ENCODE results near the gene TSPAN11.
"Not testable (repeated sequence)": the region's sequence is repeated elsewhere in the genome, so short reads cannot be mapped to it uniquely, and the experiment has no call there.

TSPAN11 gene, protein sequence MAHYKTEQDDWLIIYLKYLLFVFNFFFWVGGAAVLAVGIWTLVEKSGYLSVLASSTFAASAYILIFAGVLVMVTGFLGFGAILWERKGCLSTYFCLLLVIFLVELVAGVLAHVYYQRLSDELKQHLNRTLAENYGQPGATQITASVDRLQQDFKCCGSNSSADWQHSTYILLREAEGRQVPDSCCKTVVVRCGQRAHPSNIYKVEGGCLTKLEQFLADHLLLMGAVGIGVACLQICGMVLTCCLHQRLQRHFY

DNA sequence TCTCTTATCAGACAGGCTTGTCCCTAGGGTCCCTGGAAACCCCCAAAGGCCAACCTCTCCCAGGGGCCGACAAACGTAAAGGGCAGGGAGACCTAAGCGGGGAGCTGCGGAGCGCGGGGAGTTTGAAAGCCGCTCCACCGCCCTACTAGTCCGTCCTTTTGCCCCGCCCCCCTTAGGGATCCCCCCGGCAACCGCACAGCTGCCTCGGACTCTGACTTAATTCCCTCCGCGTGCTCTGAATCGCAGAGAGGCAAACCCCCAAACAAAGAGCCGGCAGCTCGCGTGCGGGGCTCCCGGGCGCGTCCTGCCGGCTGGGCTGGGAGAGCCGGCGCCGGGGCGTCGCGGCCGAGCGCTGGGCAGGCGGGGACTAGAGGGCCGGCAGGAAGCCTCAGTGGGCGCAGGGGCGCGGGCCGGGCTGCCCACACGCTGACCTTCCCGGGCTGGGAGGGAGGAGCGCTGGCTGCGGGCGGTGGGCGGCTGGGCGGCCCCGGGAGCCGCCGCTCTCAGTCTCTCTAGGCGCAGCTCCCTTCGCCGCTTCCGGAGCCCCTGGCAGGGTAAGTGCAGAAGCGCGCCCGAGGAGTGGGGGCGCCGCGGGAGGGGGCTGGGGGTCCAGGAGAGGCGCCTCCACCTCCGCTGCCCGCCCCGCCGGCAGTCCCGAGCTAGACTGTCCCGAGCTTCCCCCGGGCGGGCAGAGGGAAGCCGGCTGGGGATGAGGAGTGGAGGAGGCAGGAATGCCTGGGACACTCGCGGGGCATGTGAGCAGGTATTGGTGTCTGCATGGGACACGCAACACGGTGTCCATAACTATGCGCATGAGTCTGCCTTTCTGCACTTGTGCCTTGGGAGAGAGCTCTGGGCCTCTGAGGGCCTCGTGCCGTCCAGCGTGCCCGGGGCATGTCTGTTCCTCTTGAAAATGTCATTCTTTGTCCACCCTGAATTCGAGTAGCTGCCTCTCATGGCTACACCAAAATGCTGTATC lies at the start of gene TSPAN11:
TSPAN11 (plus strand) TSS at position 506 of the 979 bp plus-strand sequence. CDS start 27,244 bp downstream, outside the sequence.
- Histone ChIP-seq H3K9ac (ENCODE audit: low read length) (peak within 1 kb of the TSS; percentile 17), H3K36me3 (ENCODE audit: control insufficient read depth, insufficient read depth, low read length) (no peaks in the 10 kb centered on the region), H3K4me1 (ENCODE audit: control insufficient read depth, insufficient read depth, low read length) (no peaks in the 10 kb centered on the region), H3K9me3 (ENCODE audit: control insufficient read depth, low read length) (no peaks in the 10 kb centered on the region), H3K27me3 (ENCODE audit: control insufficient read depth, insufficient read depth, low read length) (peaks cover 31% of the 10 kb centered on the region), H3K4me3 (ENCODE audit: low read length) (no peak within 1 kb of the TSS)

DNA sequence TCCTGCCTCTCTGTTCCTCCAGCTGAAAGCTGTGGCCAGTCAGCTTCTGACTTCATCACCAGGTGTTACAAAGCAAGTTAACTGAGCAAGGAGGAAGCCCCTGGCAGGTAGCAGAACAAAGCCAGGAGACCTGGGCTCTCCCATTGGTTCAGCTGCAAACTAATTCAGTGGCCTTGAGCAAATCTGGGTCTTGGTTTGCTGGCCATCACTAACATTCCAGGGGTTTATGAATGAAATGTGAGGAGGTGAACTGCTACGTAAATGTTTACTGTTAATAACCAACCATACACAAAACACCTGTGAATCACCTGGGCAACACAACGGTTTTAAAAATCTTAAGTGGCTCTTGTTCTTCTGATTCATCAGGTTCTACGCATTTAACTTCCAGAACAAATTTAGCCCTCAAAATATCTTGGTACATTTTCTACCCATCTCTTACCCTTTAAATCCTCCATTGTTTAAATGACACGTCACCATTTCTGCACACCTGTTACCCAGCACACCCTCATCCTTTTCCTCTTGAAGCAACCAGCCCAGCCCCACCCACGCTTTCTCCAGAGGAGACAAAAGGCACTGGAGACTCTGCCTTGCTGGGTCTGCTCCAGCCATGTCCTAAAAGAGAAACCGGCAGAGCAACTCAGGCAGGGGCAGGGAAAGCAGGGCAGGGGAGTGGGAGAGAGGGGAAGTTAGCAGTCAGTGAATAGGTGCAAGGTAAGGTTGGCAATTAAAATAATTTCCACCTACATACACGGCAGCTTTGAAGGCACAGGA lies 49.3 kb upstream of the TSPAN11 start:
- Histone ChIP-seq H3K9ac (ENCODE audit: low read length) (no peak overlapping the region), H3K36me3 (ENCODE audit: control insufficient read depth, insufficient read depth, low read length) (no peaks in the 10 kb centered on the region), H3K27me3 (ENCODE audit: control insufficient read depth, insufficient read depth, low read length) (peaks cover 3% of the 10 kb centered on the region)

DNA sequence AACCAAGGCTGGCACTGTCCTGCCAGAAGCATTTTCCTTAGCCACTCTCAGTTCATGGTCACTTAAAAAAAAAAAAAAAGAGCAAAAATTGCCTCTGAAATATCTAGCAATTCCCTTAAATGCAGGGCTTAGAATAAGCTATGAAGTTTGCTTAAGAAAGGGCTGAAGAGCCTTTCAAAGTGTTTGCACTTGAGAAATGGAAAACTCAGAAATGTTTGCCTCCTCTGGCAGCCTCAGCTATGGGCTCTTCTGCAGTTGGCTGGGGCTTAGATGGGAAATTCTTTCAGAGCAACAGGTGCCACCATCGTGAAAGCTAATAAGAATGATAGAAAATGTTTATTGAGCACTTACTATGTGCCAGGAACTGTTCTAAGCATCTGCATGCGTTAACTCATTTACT lies 48.5 kb upstream of the TSPAN11 start:
- Histone ChIP-seq H3K9ac (ENCODE audit: low read length) (no peak overlapping the region), H3K27me3 (ENCODE audit: control insufficient read depth, insufficient read depth, low read length) (peaks cover 3% of the 10 kb centered on the region), H3K36me3 (ENCODE audit: control insufficient read depth, insufficient read depth, low read length) (no peaks in the 10 kb centered on the region), H3K9me3 (ENCODE audit: control insufficient read depth, low read length) (no peaks in the 10 kb centered on the region), H3K4me1 (ENCODE audit: control insufficient read depth, insufficient read depth, low read length) (no peaks in the 10 kb centered on the region), H3K4me3 (ENCODE audit: low read length) (no peak overlapping the region)

More for the DNA sequence above, 49.3 kb upstream of the TSPAN11 start:
- Histone ChIP-seq H3K9me3 (ENCODE audit: control insufficient read depth, low read length) (no peaks in the 10 kb centered on the region), H3K4me3 (ENCODE audit: low read length) (no peak overlapping the region), H3K4me1 (ENCODE audit: control insufficient read depth, insufficient read depth, low read length) (no peaks in the 10 kb centered on the region)

DNA sequence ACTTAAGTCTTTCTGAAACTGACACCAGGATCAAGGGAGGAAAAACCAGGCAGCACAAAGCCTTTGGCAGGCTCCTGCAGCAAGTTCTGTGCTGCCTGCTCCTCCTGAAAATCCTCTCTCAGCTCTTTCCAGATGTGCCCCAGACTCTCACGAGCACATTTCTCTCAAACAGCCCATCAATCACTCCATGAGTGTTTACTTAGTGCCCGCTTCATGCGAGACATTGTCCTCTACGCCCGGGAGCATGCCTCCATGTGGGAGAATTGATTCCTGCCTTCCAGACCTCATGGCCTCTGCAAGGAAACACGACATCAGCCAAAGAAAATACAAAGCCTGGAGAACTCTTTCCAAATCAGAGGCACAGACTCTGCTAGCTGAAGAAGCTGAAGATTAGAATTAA lies 46.5 kb upstream of the TSPAN11 start:
- Histone ChIP-seq H3K36me3 (ENCODE audit: control insufficient read depth, insufficient read depth, low read length) (no peaks in the 10 kb centered on the region), H3K9me3 (ENCODE audit: control insufficient read depth, low read length) (no peaks in the 10 kb centered on the region), H3K9ac (ENCODE audit: low read length) (no peak overlapping the region), H3K4me3 (ENCODE audit: low read length) (no peak overlapping the region), H3K4me1 (ENCODE audit: control insufficient read depth, insufficient read depth, low read length) (no peaks in the 10 kb centered on the region), H3K27me3 (ENCODE audit: control insufficient read depth, insufficient read depth, low read length) (peaks cover 3% of the 10 kb centered on the region)

DNA sequence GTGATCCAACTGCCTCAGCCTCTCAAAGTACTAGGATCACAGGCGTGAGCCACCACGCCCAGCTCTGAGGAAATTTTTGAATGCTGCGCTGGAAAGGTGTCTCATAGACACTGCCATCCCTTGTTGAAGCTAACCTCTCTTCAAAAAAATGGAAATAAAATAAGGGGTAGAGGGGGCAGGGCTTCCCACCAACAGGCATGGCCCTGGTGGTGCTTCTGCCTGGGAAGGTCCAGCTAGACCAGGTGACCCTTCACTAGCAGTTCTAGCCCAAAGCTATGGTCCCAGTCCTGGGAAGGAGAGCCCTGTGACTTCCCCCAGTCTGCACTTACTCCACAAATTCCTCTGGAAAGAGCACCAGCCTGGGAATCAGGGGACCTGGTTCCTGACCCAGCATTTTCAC lies 45.7 kb upstream of the TSPAN11 start:
- Histone ChIP-seq H3K9me3 (ENCODE audit: control insufficient read depth, low read length) (no peaks in the 10 kb centered on the region), H3K36me3 (ENCODE audit: control insufficient read depth, insufficient read depth, low read length) (no peaks in the 10 kb centered on the region), H3K4me1 (ENCODE audit: control insufficient read depth, insufficient read depth, low read length) (no peaks in the 10 kb centered on the region), H3K4me3 (ENCODE audit: low read length) (no peak overlapping the region), H3K27me3 (ENCODE audit: control insufficient read depth, insufficient read depth, low read length) (peaks cover 3% of the 10 kb centered on the region), H3K9ac (ENCODE audit: low read length) (no peak overlapping the region)

DNA sequence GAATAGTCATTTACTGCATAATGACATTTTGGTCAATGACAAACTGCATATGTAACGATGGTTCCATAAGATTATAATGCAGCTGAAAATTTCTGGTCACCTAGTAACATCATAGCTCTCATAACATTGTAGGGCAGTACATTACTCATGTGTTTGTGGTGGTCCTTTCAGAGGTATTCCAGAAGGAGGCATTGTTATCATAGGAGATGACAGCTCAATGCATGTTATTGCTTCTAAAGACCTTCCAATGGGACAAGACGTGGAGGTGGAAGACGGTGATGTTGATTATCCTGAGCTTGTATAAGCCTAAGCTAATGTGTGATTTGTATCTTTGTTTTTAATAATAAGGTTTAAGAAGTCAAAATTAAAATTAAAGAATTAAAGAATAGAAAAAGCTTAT lies 43.8 kb upstream of the TSPAN11 start:
- Histone ChIP-seq H3K27me3 (ENCODE audit: control insufficient read depth, insufficient read depth, low read length) (peaks cover under 1% of the 10 kb centered on the region), H3K9me3 (ENCODE audit: control insufficient read depth, low read length) (no peaks in the 10 kb centered on the region), H3K36me3 (ENCODE audit: control insufficient read depth, insufficient read depth, low read length) (no peaks in the 10 kb centered on the region), H3K4me1 (ENCODE audit: control insufficient read depth, insufficient read depth, low read length) (no peaks in the 10 kb centered on the region), H3K4me3 (ENCODE audit: low read length) (no peak overlapping the region), H3K9ac (ENCODE audit: low read length) (no peak overlapping the region)

DNA sequence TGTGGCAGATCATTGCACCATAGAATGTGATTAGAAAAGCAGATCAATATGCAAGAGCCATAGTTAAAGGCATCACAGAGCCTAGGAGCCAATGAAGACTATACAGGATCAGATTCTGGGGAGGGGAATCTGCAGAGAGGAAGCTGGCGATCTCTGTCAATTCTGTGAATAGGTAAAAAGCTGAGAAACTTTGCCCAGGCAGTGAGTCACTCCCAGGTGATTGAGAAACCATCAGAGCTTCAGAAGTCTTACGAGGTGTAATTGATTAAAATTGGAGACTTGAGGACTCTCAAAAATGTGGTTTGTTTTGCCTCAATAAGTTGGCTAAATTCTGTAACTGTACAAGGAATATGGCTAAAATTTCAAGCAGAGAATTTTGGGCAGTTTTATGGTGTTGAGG lies 41.7 kb upstream of the TSPAN11 start:
- no peaks in the 10 kb centered on the region for H3K27me3 ChIP-seq (ENCODE audit: control insufficient read depth, insufficient read depth, low read length)
- H3K36me3 ChIP-seq (ENCODE audit: control insufficient read depth, insufficient read depth, low read length): no peaks in the 10 kb centered on the region
- H3K4me3 ChIP-seq (ENCODE audit: low read length): no peak overlapping the region
- H3K4me1 ChIP-seq (ENCODE audit: control insufficient read depth, insufficient read depth, low read length): no peaks in the 10 kb centered on the region
- H3K9ac ChIP-seq (ENCODE audit: low read length): no peak overlapping the region
- no peaks in the 10 kb centered on the region for H3K9me3 ChIP-seq (ENCODE audit: control insufficient read depth, low read length)

DNA sequence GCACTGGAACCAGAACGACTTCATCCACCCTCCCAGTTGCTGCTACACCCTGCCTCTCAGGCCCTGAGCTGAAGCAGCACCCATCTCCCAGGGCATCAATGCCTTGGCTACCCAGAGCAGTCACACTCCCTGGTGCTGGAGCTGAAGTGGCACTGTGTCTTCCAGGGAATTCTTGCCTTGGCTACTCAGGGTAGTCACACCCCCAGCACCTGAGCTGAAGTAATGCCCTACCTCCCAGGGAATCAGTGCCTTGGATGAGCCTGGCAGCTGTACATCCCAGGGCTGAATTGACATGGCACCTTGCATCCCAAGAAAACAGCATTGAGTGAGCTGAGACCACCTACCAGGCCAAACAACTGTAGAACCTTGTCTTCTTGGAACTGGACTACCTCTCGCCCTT lies 41.2 kb upstream of the TSPAN11 start:
- no peaks in the 10 kb centered on the region for H3K4me1 ChIP-seq (ENCODE audit: control insufficient read depth, insufficient read depth, low read length)
- H3K27me3 ChIP-seq (ENCODE audit: control insufficient read depth, insufficient read depth, low read length): no peaks in the 10 kb centered on the region
- H3K9ac ChIP-seq (ENCODE audit: low read length): no peak overlapping the region
- no peak overlapping the region for H3K4me3 ChIP-seq (ENCODE audit: low read length)
- no peaks in the 10 kb centered on the region for H3K9me3 ChIP-seq (ENCODE audit: control insufficient read depth, low read length)
- H3K36me3 ChIP-seq (ENCODE audit: control insufficient read depth, insufficient read depth, low read length): no peaks in the 10 kb centered on the region

DNA sequence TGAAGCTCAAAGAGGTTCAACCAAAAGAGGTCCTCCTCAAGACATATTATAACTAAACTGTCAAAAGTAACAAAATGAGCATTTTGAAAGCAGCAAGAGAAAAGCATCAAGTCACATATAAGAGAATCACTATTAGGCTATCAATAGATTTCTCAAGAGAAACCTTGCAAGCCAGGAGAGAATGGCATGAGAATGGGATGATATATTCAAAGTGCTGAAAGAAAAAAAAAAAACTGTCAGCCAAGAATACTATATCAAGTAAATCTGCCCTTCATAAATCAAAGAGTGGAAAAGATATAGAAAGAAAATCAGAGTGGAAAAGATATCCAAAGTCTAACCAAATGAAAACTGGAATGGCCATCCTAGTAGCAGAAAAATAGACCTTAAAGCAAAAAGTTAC lies 39.3 kb upstream of the TSPAN11 start:
- Histone ChIP-seq H3K27me3 (ENCODE audit: control insufficient read depth, insufficient read depth, low read length) (no peaks in the 10 kb centered on the region), H3K4me3 (ENCODE audit: low read length) (no peak overlapping the region), H3K9me3 (ENCODE audit: control insufficient read depth, low read length) (no peaks in the 10 kb centered on the region), H3K4me1 (ENCODE audit: control insufficient read depth, insufficient read depth, low read length) (no peaks in the 10 kb centered on the region), H3K9ac (ENCODE audit: low read length) (no peak overlapping the region), H3K36me3 (ENCODE audit: control insufficient read depth, insufficient read depth, low read length) (no peaks in the 10 kb centered on the region)

DNA sequence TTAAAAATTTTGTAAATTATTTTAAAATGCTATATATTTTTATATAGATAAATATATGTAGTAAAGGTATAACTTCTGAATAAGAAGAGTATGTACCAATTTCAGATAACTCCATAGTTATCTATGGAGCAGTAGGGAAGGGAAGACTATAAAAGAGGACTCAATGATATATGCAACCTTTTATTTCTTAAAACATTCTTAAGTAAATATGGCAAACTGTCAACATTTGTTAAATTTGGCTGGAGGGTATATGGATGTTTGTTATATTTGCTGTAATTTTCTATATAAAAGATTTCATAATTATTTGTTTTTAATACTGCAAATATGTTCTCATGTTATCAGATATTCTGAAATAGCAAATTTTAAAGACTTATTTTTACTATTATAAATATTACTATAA lies 38.3 kb upstream of the TSPAN11 start:
- H3K9me3 ChIP-seq (ENCODE audit: control insufficient read depth, low read length): no peaks in the 10 kb centered on the region
- H3K27me3 ChIP-seq (ENCODE audit: control insufficient read depth, insufficient read depth, low read length): no peaks in the 10 kb centered on the region
- no peaks in the 10 kb centered on the region for H3K4me1 ChIP-seq (ENCODE audit: control insufficient read depth, insufficient read depth, low read length)
- H3K4me3 ChIP-seq (ENCODE audit: low read length): no peak overlapping the region
- no peaks in the 10 kb centered on the region for H3K36me3 ChIP-seq (ENCODE audit: control insufficient read depth, insufficient read depth, low read length)
- H3K9ac ChIP-seq (ENCODE audit: low read length): no peak overlapping the region

DNA sequence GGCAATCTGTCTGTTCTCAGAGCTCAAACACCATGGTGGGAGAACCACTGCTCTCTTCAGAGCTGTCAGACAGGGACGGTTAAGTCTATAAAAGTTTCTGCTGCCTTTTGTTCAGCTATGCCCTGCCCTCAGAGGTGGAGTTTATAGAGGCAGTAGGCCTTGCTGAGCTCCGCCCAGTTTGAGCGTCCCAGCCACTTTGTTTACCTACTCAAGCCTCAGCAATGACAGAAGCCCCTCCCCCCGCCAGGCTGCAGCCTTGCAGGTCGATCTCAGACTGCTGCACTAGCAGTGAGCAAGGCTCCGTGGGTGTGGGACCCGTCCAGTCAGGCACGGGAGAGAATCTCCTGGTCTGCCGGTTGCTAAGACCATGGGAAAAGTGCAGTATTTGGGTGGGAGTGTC lies 32.0 kb upstream of the TSPAN11 start:
- not testable (repeated sequence) for H3K36me3 ChIP-seq (ENCODE audit: control insufficient read depth, insufficient read depth, low read length); H3K9me3 ChIP-seq (ENCODE audit: control insufficient read depth, low read length); H3K9ac ChIP-seq (ENCODE audit: low read length); H3K4me3 ChIP-seq (ENCODE audit: low read length); H3K27me3 ChIP-seq (ENCODE audit: control insufficient read depth, insufficient read depth, low read length); H3K4me1 ChIP-seq (ENCODE audit: control insufficient read depth, insufficient read depth, low read length)

DNA sequence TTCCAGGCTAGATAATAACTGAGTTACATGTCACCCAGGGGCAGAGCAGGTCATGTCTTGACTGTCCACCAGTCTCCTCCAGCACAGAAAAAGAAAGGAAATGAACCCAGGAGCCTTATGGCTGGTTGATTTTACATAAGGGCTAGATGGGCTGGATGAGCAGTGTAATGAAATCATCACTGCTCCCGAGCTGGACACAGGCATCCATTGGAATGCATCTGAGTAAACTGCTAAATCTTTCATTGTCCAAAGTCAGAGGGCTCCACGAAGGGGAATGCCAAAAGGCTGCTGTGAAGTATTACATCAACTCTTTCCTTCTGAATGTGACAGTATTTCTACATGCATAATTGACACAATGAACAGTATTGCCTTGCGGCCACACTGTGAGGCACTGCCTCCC lies 30.1 kb upstream of the TSPAN11 start:
- Histone ChIP-seq H3K9me3 (ENCODE audit: control insufficient read depth, low read length) (no peaks in the 10 kb centered on the region), H3K4me3 (ENCODE audit: low read length) (no peak overlapping the region), H3K4me1 (ENCODE audit: control insufficient read depth, insufficient read depth, low read length) (no peaks in the 10 kb centered on the region), H3K27me3 (ENCODE audit: control insufficient read depth, insufficient read depth, low read length) (no peaks in the 10 kb centered on the region), H3K36me3 (ENCODE audit: control insufficient read depth, insufficient read depth, low read length) (no peaks in the 10 kb centered on the region), H3K9ac (ENCODE audit: low read length) (no peak overlapping the region)

All from mucosa of stomach (tissue), 1 donor.